GM23248 (cell line): ENCODE results near the gene CCBE1. TPM values are rescaled to one million over a fixed set of nuclear protein-coding genes. Genes with fewer than 3 reads are reported as not detected.

Experiments used
- DNase-seq: peaks from one replicate; pipeline ENCODE4 v3.0.0-alpha.2; 2015
- H2AFZ ChIP-seq: fragments of 200-600 bp; sonication (generic); 2 replicates; pipeline ENCODE4 v1.6.1; 2016; ENCODE audit warnings: antibody characterized with exemption
- H3F3A ChIP-seq: fragments of 200-600 bp; sonication (generic); 2 replicates; pipeline ENCODE4 v1.6.1; 2016; ENCODE audit warnings: mild to moderate bottlenecking, antibody characterized with exemption, mixed run types; ENCODE audit not compliant: insufficient read depth
- H3K27ac ChIP-seq: fragments of 200-600 bp; sonication (generic); 2 replicates; pipeline ENCODE4 v1.5.1; 2016; ENCODE audit warnings: mild to moderate bottlenecking
- H3K27me3 ChIP-seq: fragments of 200-600 bp; sonication (generic); replicated peaks from 2 replicates; pipeline ENCODE4 v1.6.1; 2016; ENCODE audit warnings: mild to moderate bottlenecking; ENCODE audit not compliant: insufficient read depth
- H3K36me3 ChIP-seq: fragments of 200-600 bp; sonication (generic); 2 replicates; pipeline ENCODE4 v1.6.1; 2016; ENCODE audit warnings: low read depth, mild to moderate bottlenecking
- H3K4me1 ChIP-seq: fragments of 200-600 bp; sonication (generic); 2 replicates; pipeline ENCODE4 v1.6.1; 2016; ENCODE audit warnings: mild to moderate bottlenecking; ENCODE audit not compliant: insufficient read depth
- H3K4me2 ChIP-seq: fragments of 200-600 bp; sonication (generic); one replicate; pipeline ENCODE4 v1.6.1; 2016; ENCODE audit warnings: mild to moderate bottlenecking; ENCODE audit not compliant: unreplicated experiment
- H3K4me3 ChIP-seq: fragments of 200-600 bp; sonication (generic); 2 replicates; pipeline ENCODE4 v1.5.1; 2016; ENCODE audit warnings: mild to moderate bottlenecking
- H3K79me2 ChIP-seq: fragments of 200-600 bp; sonication (generic); 2 replicates; pipeline ENCODE4 v1.6.1; 2016; ENCODE audit warnings: mild to moderate bottlenecking; ENCODE audit not compliant: insufficient read depth
- H3K9ac ChIP-seq: fragments of 200-600 bp; sonication (generic); 2 replicates; pipeline ENCODE4 v1.6.1; 2016; ENCODE audit warnings: mild to moderate bottlenecking
- H3K9me2 ChIP-seq: fragments of 200-600 bp; sonication (generic); 2 replicates; pipeline ENCODE4 v1.6.1; 2016; ENCODE audit warnings: mixed run types, mild to moderate bottlenecking, moderate library complexity; ENCODE audit not compliant: insufficient read depth
- H3K9me3 ChIP-seq: fragments of 200-600 bp; sonication (generic); one replicate; pipeline ENCODE4 v1.6.1; 2017; ENCODE audit warnings: low read depth
- H4K20me1 ChIP-seq: fragments of 200-600 bp; sonication (generic); 2 replicates; pipeline ENCODE4 v1.6.0; 2016; ENCODE audit not compliant: insufficient read depth
- EZH2 ChIP-seq: fragments of 200-600 bp; sonication (generic); IDR thresholded peaks from 2 replicates; pipeline ENCODE4 v1.6.1; 2018; ENCODE audit warnings: antibody characterized with exemption, mild to moderate bottlenecking; ENCODE audit not compliant: insufficient read depth, poor library complexity, severe bottlenecking
- EZH2phosphoT487 ChIP-seq: fragments of 200-600 bp; sonication (generic); IDR thresholded peaks from 2 replicates; pipeline ENCODE4 v1.6.1; 2018; ENCODE audit warnings: antibody characterized with exemption, moderate library complexity, mild to moderate bottlenecking, low read depth; ENCODE audit not compliant: insufficient read depth
- WGBS, 2 experiments: methylation state at CpG; one replicate each; pipeline ENCODE4 v1.1.6; 2015 to 2017; ENCODE audit warnings: low lambda C conversion rate in 2 of 2, low coverage in 1 of 2; ENCODE audit errors: missing lambda C conversion rate in 2 of 2; 5-methylcytosine and 5-hydroxymethylcytosine counted together
- in situ Hi-C: fragments of 300-500 bp; cut with MboI; formaldehyde crosslinking; loops from 2 replicates; pipeline ENCODE4 v1.15.0; 2020
- polyA plus RNA-seq: library from polyadenylated mRNA; unstranded; fragments of >200 nt; fragmentation: Nextera tagmentation; extraction: Ambion mirVana; gene quantifications from 2 replicates; pipeline ENCODE4 v1.2.1, GENCODE V29; 2016
- total RNA-seq: library from RNA; depleted of rRNA; stranded (reverse); fragments of >200 nt; shearing (Covaris generic); gene quantifications from 2 replicates; pipeline ENCODE4 v1.2.3, GENCODE V29; 2014

CCBE1 gene
- total and polyA plus RNA-seq, 2 experiments from 2014 or later: 16.6 to 33.6 TPM

GRCh38 chr18:59570796-59571195 is 126.4 kb downstream of the CCBE1 start:
- no peak overlapping the region for H2AFZ ChIP-seq
- no peak for TF ChIP-seq EZH2phosphoT487
- TF ChIP-seq EZH2: no peak
- no peaks in the 10 kb centered on the region for H3F3A ChIP-seq
- no peak overlapping the region for H3K9ac ChIP-seq
- H3K9me2 ChIP-seq: no peaks in the 10 kb centered on the region
- WGBS, 2 experiments: 75 to 86% methylated on average over 6 of the region's 6 CpGs
- peaks cover 3% of the 10 kb centered on the region; the same call in 1 of the 2 replicates for H3K4me1 ChIP-seq
- DNase-seq: no peak
- in situ Hi-C loops: no loop called here
- H3K4me2 ChIP-seq: no peak overlapping the region
- no peaks in the 10 kb centered on the region for H3K27me3 ChIP-seq
- peaks cover 7% of the 10 kb centered on the region; the same call in 1 of the 2 replicates for H3K79me2 ChIP-seq
- no peaks in the 10 kb centered on the region for H3K36me3 ChIP-seq
- H3K27ac ChIP-seq: no peak overlapping the region
- no peaks in the 10 kb centered on the region; the same call in 1 of the 2 replicates for H4K20me1 ChIP-seq
- no peaks in the 10 kb centered on the region for H3K9me3 ChIP-seq
- H3K4me3 ChIP-seq: no peak overlapping the region

GRCh38 chr18:59570101-59570775 is 127.0 kb downstream of the CCBE1 start:
- DNase-seq: no peak
- no peak overlapping the region for H3K4me3 ChIP-seq
- H3F3A ChIP-seq: no peaks in the 10 kb centered on the region
- no peaks in the 10 kb centered on the region for H3K9me3 ChIP-seq
- H3K9me2 ChIP-seq: no peaks in the 10 kb centered on the region
- peaks cover 4% of the 10 kb centered on the region; the same call in 1 of the 2 replicates for H3K79me2 ChIP-seq
- H4K20me1 ChIP-seq: no peaks in the 10 kb centered on the region; the same call in 1 of the 2 replicates
- H2AFZ ChIP-seq: no peak overlapping the region
- H3K4me2 ChIP-seq: no peak overlapping the region
- H3K4me1 ChIP-seq: peaks cover 3% of the 10 kb centered on the region; the same call in 1 of the 2 replicates
- H3K9ac ChIP-seq: no peak overlapping the region
- TF ChIP-seq EZH2 (no peak), EZH2phosphoT487 (no peak)
- in situ Hi-C loops: no loop called here
- no peaks in the 10 kb centered on the region for H3K36me3 ChIP-seq
- H3K27me3 ChIP-seq: no peaks in the 10 kb centered on the region
- H3K27ac ChIP-seq: no peak overlapping the region
- WGBS, 2 experiments: 75 to 78% methylated on average over 6 of the region's 6 CpGs

- peaks cover 4% of the 10 kb centered on the region; the same call in 1 of the 2 replicates for H3K79me2 ChIP-seq
- no peak overlapping the region for H3K4me3 ChIP-seq
- H3K9me2 ChIP-seq: no peaks in the 10 kb centered on the region
- WGBS, 2 experiments: 60 to 90% methylated on average over 1 of the region's 1 CpG
- no peaks in the 10 kb centered on the region for H3F3A ChIP-seq
- no peaks in the 10 kb centered on the region; the same call in 1 of the 2 replicates for H4K20me1 ChIP-seq
- in situ Hi-C loops: no loop called here
- peaks cover 3% of the 10 kb centered on the region; the same call in 1 of the 2 replicates for H3K4me1 ChIP-seq
- no peak overlapping the region for H3K4me2 ChIP-seq
- H3K9ac ChIP-seq: no peak overlapping the region
- no peak for DNase-seq
- no peaks in the 10 kb centered on the region for H3K9me3 ChIP-seq
- TF ChIP-seq EZH2 (no peak), EZH2phosphoT487 (no peak)
- H3K27me3 ChIP-seq: no peaks in the 10 kb centered on the region
- no peak overlapping the region for H3K27ac ChIP-seq
- H2AFZ ChIP-seq: no peak overlapping the region
- no peaks in the 10 kb centered on the region for H3K36me3 ChIP-seq
Measured at GRCh38 chr18:59569390-59569791, 127.8 kb downstream of the CCBE1 start.

GRCh38 chr18:59567431-59567830 is 129.8 kb downstream of the CCBE1 start:
- no peak overlapping the region for H2AFZ ChIP-seq
- no peak overlapping the region for H3K4me3 ChIP-seq
- WGBS, 2 experiments: 65 to 67% methylated on average over 6 of the region's 6 CpGs
- in situ Hi-C loops: no loop called here
- no peaks in the 10 kb centered on the region for H3K9me2 ChIP-seq
- H3K79me2 ChIP-seq: no peaks in the 10 kb centered on the region
- H3K9ac ChIP-seq: no peak overlapping the region
- no peaks in the 10 kb centered on the region for H3K36me3 ChIP-seq
- no peaks in the 10 kb centered on the region for H3F3A ChIP-seq
- TF ChIP-seq EZH2 (no peak), EZH2phosphoT487 (no peak)
- H3K27ac ChIP-seq: no peak overlapping the region
- H3K9me3 ChIP-seq: no peaks in the 10 kb centered on the region
- no peak for DNase-seq
- no peaks in the 10 kb centered on the region; the same call in 1 of the 2 replicates for H4K20me1 ChIP-seq
- H3K4me2 ChIP-seq: no peak overlapping the region
- peaks cover 3% of the 10 kb centered on the region; the same call in 1 of the 2 replicates for H3K4me1 ChIP-seq
- no peaks in the 10 kb centered on the region for H3K27me3 ChIP-seq
